ENCODE measurements around the gene CD84.
A peak's percentile ranks its signal among the peaks of the same experiment; 100 is the strongest.
"Not testable (repeated sequence)": the region's sequence is repeated elsewhere in the genome, so short reads cannot be mapped to it uniquely, and the experiment has no call there.

CD84 gene

GRCh38 chr1:160529401-160529952, 49.8 kb downstream of the CD84 start:
- H3K27ac Mint-ChIP-seq, H3K4me3 Mint-ChIP-seq, H3K27me3 Mint-ChIP-seq, H3K4me1 Mint-ChIP-seq, ATAC-seq: not testable (repeated sequence)
- peaks cover 20% of the 10 kb centered on the region for H3K9me3 Mint-ChIP-seq
- H3K36me3 Mint-ChIP-seq = peaks cover 35% of the 10 kb centered on the region

GRCh38 chr1:160523789-160524188, 55.5 kb downstream of the CD84 start:
- ATAC-seq, H3K4me3 Mint-ChIP-seq, H3K27me3 Mint-ChIP-seq: not testable (repeated sequence)
- Mint-ChIP-seq H3K4me1 (peaks cover 32% of the 10 kb centered on the region), H3K27ac (peak overlapping the region; percentile 33), H3K9me3 (peaks cover 19% of the 10 kb centered on the region), H3K36me3 (peaks cover 39% of the 10 kb centered on the region)

DNA sequence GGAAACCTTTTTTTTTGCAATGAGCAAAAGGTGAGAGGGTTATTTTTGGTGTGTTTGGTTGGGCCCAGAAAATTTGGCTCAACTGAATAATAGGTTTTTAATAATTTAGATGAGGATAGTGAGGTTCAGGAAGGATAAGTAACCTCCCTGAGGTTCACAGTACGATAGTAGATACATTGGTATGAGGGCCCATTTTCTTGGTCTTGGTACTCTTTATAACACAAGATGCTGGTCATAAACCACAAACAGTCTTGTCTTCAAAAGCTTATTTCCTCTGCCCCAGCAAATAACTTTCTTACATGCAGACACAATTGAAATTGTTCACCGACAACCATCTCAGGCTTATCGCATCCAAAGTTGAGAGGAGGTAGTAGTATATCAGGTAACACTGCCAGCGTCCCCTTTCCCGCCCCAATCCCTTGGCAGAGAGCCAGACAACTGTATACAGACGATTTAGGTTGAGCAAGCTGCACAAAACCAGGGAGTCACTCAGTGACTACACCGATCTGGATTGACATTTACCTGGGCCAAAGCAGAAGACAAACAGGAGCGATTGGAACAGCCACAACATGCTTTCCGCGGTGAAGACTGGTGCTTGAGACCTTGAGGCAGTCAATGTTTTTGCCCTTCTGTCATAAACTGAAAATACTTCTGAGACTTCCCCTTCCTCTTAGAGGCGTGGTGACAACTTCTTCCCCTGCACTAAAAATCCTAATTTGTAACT, 56.5 kb downstream of the CD84 start, which contains the start of gene SLAMF6:
Gene SLAMF6 (minus strand): TSS at position 634 of the 724 bp plus-strand sequence. CDS start 63 bp downstream, at position 571.
- Mint-ChIP-seq H3K36me3 (peaks cover 41% of the 10 kb centered on the region), H3K27ac (peak within 1 kb of the TSS; percentile 86)
- ATAC-seq = peak; percentile 87

GRCh38 chr1:160522136-160522535, 57.2 kb downstream of the CD84 start:
- Mint-ChIP-seq H3K4me3 (peak overlapping the region; percentile 80), H3K36me3 (peaks cover 45% of the 10 kb centered on the region), H3K27me3 (no peaks in the 10 kb centered on the region), H3K9me3 (peaks cover 11% of the 10 kb centered on the region), H3K27ac (peak overlapping the region; percentile 86), H3K4me1 (peaks cover 44% of the 10 kb centered on the region)
- peak; percentile 51 for ATAC-seq

More for the DNA sequence above, 56.5 kb downstream of the CD84 start, which contains the start of gene SLAMF6:
- H3K27me3 Mint-ChIP-seq = no peaks in the 10 kb centered on the region
- peak within 1 kb of the TSS; percentile 80 for H3K4me3 Mint-ChIP-seq
- H3K9me3 Mint-ChIP-seq = peaks cover 13% of the 10 kb centered on the region
- H3K4me1 Mint-ChIP-seq = peaks cover 38% of the 10 kb centered on the region

DNA sequence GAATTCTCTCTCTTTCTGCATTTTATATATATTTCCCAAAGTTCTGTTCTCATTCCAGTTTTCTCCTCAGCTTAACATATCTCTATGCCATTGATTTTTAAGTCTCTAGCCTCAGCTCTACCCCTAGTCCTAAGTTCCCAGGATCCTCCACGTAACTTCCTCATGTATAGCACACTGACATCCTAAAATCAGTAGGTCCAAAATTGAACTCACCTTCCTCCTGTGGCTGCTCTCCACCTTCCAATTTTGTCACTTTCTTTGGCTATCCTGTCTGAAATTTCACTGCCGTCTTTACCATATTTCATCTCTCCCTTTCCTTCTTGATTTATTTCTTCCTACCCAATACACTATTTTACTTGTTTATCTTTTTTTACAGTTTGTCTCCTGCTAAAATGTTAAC, 57.7 kb downstream of the CD84 start:
- Mint-ChIP-seq H3K4me3 (peak overlapping the region; percentile 80), H3K36me3 (peaks cover 45% of the 10 kb centered on the region), H3K27ac (peak overlapping the region; percentile 86), H3K4me1 (peaks cover 50% of the 10 kb centered on the region), H3K27me3 (no peaks in the 10 kb centered on the region), H3K9me3 (peaks cover 5% of the 10 kb centered on the region)
- ATAC-seq = no peak

GRCh38 chr1:160520999-160521398, 58.3 kb downstream of the CD84 start:
- ATAC-seq = peak; percentile 32
- H3K4me3 Mint-ChIP-seq = peak overlapping the region; percentile 80
- peaks cover 46% of the 10 kb centered on the region for H3K36me3 Mint-ChIP-seq
- no peaks in the 10 kb centered on the region for H3K27me3 Mint-ChIP-seq
- peak overlapping the region; percentile 86 for H3K27ac Mint-ChIP-seq
- peaks cover 55% of the 10 kb centered on the region for H3K4me1 Mint-ChIP-seq
- H3K9me3 Mint-ChIP-seq = peaks cover 3% of the 10 kb centered on the region

DNA sequence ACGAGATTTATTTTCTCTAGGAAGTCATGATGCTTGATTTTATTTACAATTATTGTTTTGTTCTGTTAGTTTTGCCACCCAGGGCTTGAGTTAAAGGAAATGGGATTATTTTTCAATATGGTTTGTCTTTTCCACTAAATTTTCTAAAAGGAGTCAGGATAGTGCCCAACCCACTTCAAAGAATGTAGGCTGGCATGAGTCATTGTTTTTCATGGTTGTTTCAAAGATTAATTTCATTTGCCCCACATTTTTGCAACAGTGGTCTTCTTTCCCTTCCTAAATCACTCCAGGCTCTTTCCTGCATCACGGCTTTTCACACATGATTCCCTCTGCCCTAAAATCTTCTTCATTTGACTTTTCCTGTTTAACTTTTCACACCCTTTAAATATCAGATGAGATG, 58.7 kb downstream of the CD84 start:
- ATAC-seq = no peak
- Mint-ChIP-seq H3K4me3 (peak overlapping the region; percentile 80), H3K4me1 (peaks cover 59% of the 10 kb centered on the region), H3K27me3 (no peaks in the 10 kb centered on the region), H3K27ac (peak overlapping the region; percentile 86), H3K36me3 (peaks cover 51% of the 10 kb centered on the region), H3K9me3 (peaks cover 3% of the 10 kb centered on the region)

- H3K9me3 Mint-ChIP-seq = no peaks in the 10 kb centered on the region
- peaks cover 67% of the 10 kb centered on the region for H3K4me1 Mint-ChIP-seq
- H3K36me3 Mint-ChIP-seq = peaks cover 48% of the 10 kb centered on the region
- no peaks in the 10 kb centered on the region for H3K27me3 Mint-ChIP-seq
- peak; percentile 65 for ATAC-seq
- H3K27ac Mint-ChIP-seq = peak overlapping the region; percentile 86
- H3K4me3 Mint-ChIP-seq = peak overlapping the region; percentile 80
Measured at GRCh38 chr1:160519642-160520435, 59.5 kb downstream of the CD84 start.

- not testable (repeated sequence) for H3K4me3 Mint-ChIP-seq, H3K27ac Mint-ChIP-seq
- peaks cover 66% of the 10 kb centered on the region for H3K36me3 Mint-ChIP-seq
Measured at GRCh38 chr1:160517519-160517918, 61.8 kb downstream of the CD84 start.

GRCh38 chr1:160515908-160516307, 63.4 kb downstream of the CD84 start:
- peaks cover 72% of the 10 kb centered on the region for H3K36me3 Mint-ChIP-seq
- H3K27me3 Mint-ChIP-seq, ATAC-seq, H3K9me3 Mint-ChIP-seq: not testable (repeated sequence)
- peaks cover 76% of the 10 kb centered on the region for H3K4me1 Mint-ChIP-seq
- H3K27ac Mint-ChIP-seq = peak overlapping the region; percentile 69
- H3K4me3 Mint-ChIP-seq = peak overlapping the region; percentile 53

More at GRCh38 chr1:160517519-160517918, 61.8 kb downstream of the CD84 start:
- H3K9me3 Mint-ChIP-seq, H3K27me3 Mint-ChIP-seq, ATAC-seq: not testable (repeated sequence)
- H3K4me1 Mint-ChIP-seq = peaks cover 90% of the 10 kb centered on the region

- no peak for ATAC-seq
- H3K4me1 Mint-ChIP-seq = peaks cover 56% of the 10 kb centered on the region
Measured at GRCh38 chr1:160504651-160505050, 74.6 kb downstream of the CD84 start.

DNA sequence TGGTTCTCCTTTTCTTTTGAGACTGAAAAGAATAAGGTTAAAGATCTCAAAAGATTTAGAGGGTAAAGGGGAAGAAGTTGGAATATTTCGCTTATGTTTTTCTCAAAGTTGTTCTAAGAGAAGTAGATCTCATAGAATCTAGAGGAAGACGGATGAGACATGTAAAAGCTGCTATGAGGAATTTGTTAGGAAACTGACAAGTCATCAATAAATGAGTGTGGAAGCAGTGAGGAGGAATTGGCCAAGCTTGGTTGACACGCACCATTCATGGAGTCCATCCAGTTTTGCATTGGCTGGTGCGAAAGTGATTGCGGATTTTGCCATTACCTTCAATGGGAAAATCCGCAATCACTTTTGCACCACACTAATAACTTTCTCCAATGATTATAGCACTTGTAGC, 76.2 kb downstream of the CD84 start:
- no peak for ATAC-seq
- Mint-ChIP-seq H3K4me3 (no peak overlapping the region), H3K27ac (peak overlapping the region; percentile 50), H3K27me3 (no peaks in the 10 kb centered on the region), H3K36me3 (peaks cover 93% of the 10 kb centered on the region), H3K9me3 (peaks cover 30% of the 10 kb centered on the region), H3K4me1 (peaks cover 69% of the 10 kb centered on the region)

More at GRCh38 chr1:160504651-160505050, 74.6 kb downstream of the CD84 start:
- Mint-ChIP-seq H3K36me3 (peaks cover 93% of the 10 kb centered on the region), H3K4me3 (no peak overlapping the region), H3K27me3 (no peaks in the 10 kb centered on the region), H3K27ac (no peak overlapping the region), H3K9me3 (peaks cover 29% of the 10 kb centered on the region)

DNA sequence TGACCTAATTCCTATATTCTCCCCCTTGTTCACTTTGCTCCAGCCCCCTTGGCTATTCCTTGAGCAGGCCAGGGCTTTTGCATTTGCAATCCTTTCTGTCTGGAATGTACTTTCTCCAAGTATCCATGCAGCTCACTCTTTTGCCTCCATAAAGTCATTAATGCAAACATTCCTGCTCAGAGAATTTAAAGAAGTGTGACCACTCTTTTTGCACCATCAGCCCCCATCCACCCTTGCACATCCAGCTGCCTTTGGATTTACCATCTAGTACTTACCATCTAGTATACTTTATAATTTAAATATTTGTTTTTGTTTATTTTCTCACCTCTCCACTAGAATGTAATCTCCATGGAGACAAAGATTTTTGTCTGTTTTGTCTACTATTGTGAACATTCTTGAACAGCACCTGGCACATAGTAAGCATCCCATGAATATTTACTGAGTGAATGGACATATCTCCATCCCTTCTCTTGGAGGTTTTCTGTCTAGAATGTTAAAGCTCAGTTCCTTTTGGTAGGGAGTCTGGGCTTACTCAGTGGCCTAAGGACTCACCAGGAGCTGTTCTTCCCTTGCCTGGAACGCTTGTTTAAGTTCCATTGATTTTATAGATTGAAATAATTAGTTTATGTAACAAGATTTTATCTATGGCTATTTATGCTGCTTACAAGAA, 78.8 kb downstream of the CD84 start:
- Mint-ChIP-seq H3K36me3 (peaks cover 74% of the 10 kb centered on the region), H3K4me1 (peaks cover 70% of the 10 kb centered on the region), H3K9me3 (peaks cover 15% of the 10 kb centered on the region), H3K27ac (no peak overlapping the region), H3K4me3 (no peak overlapping the region), H3K27me3 (no peaks in the 10 kb centered on the region)
- ATAC-seq = no peak

- Mint-ChIP-seq H3K36me3 (peaks cover 66% of the 10 kb centered on the region), H3K4me1 (peaks cover 63% of the 10 kb centered on the region), H3K9me3 (peaks cover 14% of the 10 kb centered on the region), H3K27ac (no peak overlapping the region), H3K27me3 (no peaks in the 10 kb centered on the region), H3K4me3 (no peak overlapping the region)
- ATAC-seq = no peak
Measured at GRCh38 chr1:160499631-160500030, 79.7 kb downstream of the CD84 start.

Data from stimulated activated memory B cell treated with anti-CD40 and anti-IgM and Interleukin-4, amounts not matched to agents 10 μg/mL and 1 μg/mL and 100 μg/mL, for 72 hours (primary cell).